Caco-2 (cell line): ENCODE data around the gene SEMA3F. TPM values are rescaled to one million over a fixed set of nuclear protein-coding genes. Genes with fewer than 3 reads are reported as not detected.

Experiments
- BruUV-seq: library from RNA; stranded (reverse); fragments of 400-500 nt; replicated peaks from 2 replicates; lab custom pipeline; 2021; lab: Mats Ljungman, UMichigan
- CTCF ChIA-PET: fragments of 300-600 bp; sonication (Branson Sonifier 250); formaldehyde crosslinking; loops from one replicate; lab custom pipeline; 2022; ENCODE audit warnings: antibody characterized with exemption; lab: Charles Lee
- POLR2A ChIA-PET: fragments of 300-600 bp; sonication (Branson Sonifier 250); formaldehyde crosslinking; loops from one replicate; lab custom pipeline; 2022; ENCODE audit warnings: antibody characterized with exemption; lab: Charles Lee
- DNase-seq, 2 experiments: peaks; one replicate each; pipeline versions ENCODE4 v3.0.0 to v3.0.0-alpha.2; 2020 to 2022
- H3K27me3 ChIP-seq: replicated peaks from 2 replicates; pipeline ENCODE4 v1.6.0; 2011; ENCODE audit warnings: low read length; ENCODE audit not compliant: control insufficient read depth, insufficient read depth
- H3K36me3 ChIP-seq: 2 replicates; pipeline ENCODE4 v1.5.1; 2011; ENCODE audit warnings: low read length; ENCODE audit not compliant: control insufficient read depth, insufficient read depth
- H3K4me1 ChIP-seq: fragments of 250-450 bp; sonication (Bioruptor Pico); 2 replicates; pipeline ENCODE4 v1.5.1; 2020; ENCODE audit warnings: mild to moderate bottlenecking
- H3K4me3 ChIP-seq: 2 replicates; pipeline ENCODE4 v1.5.1; 2011; ENCODE audit warnings: low read depth, mild to moderate bottlenecking, control low read depth, low read length
- H3K9me3 ChIP-seq: fragments of 250-450 bp; sonication (Bioruptor Pico); 2 replicates; pipeline ENCODE4 v1.5.1; 2020; ENCODE audit warnings: mild to moderate bottlenecking, moderate library complexity
- H3K27ac Mint-ChIP-seq: one replicate; pipeline ENCODE4 v1.8.0; 2022; ENCODE audit warnings: mixed read lengths; ENCODE audit not compliant: unreplicated experiment
- H3K27me3 Mint-ChIP-seq: one replicate; pipeline ENCODE4 v1.8.0; 2022; ENCODE audit warnings: mixed read lengths; ENCODE audit not compliant: insufficient read depth, unreplicated experiment
- H3K36me3 Mint-ChIP-seq: one replicate; pipeline ENCODE4 v1.8.0; 2022; ENCODE audit warnings: mild to moderate bottlenecking, mixed read lengths; ENCODE audit not compliant: insufficient read depth, unreplicated experiment
- H3K4me1 Mint-ChIP-seq: one replicate; pipeline ENCODE4 v1.8.0; 2022; ENCODE audit warnings: low read depth, mixed read lengths; ENCODE audit not compliant: unreplicated experiment
- H3K4me3 Mint-ChIP-seq: one replicate; pipeline ENCODE4 v1.8.0; 2022; ENCODE audit warnings: mild to moderate bottlenecking, moderate library complexity, mixed read lengths; ENCODE audit not compliant: unreplicated experiment
- H3K9me3 Mint-ChIP-seq: one replicate; pipeline ENCODE4 v1.8.0; 2022; ENCODE audit warnings: mixed read lengths; ENCODE audit not compliant: unreplicated experiment
- CTCF ChIP-seq, 2 experiments: fragments of 200-600 bp in 1 of 2; IDR thresholded peaks; 1 replicate in 1 of 2; 2 replicates in 1 of 2; pipeline versions ENCODE4 v1.5.1 to v1.8.0; 2011 to 2022; ENCODE audit warnings: antibody characterized with exemption in 1 of 2, control low read depth in 1 of 2, inconsistent platforms in 1 of 2, low read depth in 1 of 2, low read length in 1 of 2, mild to moderate bottlenecking in 1 of 2, moderate library complexity in 1 of 2; ENCODE audit not compliant: insufficient read depth in 1 of 2, severe bottlenecking in 1 of 2, unreplicated experiment in 1 of 2
- intact Hi-C: fragments of 100-400 bp; cut with micrococcal nuclease; formaldehyde crosslinking; loops from one replicate; pipeline ENCODE4 v1.10.0; 2022; ENCODE audit not compliant: unreplicated experiment
- total RNA-seq: library from RNA; stranded (reverse); gene quantifications from 2 replicates; pipeline ENCODE4 v1.2.3, GENCODE V29; 2022

SEMA3F gene
- total RNA-seq, 1 experiment from 2014 or later: 16.5 TPM

GRCh38 chr3:50232303-50232702, 77.2 kb downstream of the SEMA3F start:
- Histone ChIP-seq H3K4me1 (peaks cover 22% of the 10 kb centered on the region), H3K27me3 (no peaks in the 10 kb centered on the region), H3K36me3 (no peaks in the 10 kb centered on the region), H3K4me3 (no peak overlapping the region), H3K9me3 (no peaks in the 10 kb centered on the region)
- Mint-ChIP-seq H3K9me3 (no peaks in the 10 kb centered on the region), H3K27ac (no peak overlapping the region), H3K27me3 (no peaks in the 10 kb centered on the region), H3K36me3 (peaks cover 7% of the 10 kb centered on the region), H3K4me3 (no peak overlapping the region), H3K4me1 (peaks cover 9% of the 10 kb centered on the region)
- ChIA-PET CTCF (no interaction called here), POLR2A (no interaction called here)
- no peak for TF ChIP-seq CTCF (IDR thresholded peaks at IDR 0.05; ENCODE audit: insufficient read depth in 1 of 2, low read depth in 1 of 2, low read length in 1 of 2, severe bottlenecking in 1 of 2, unreplicated experiment in 1 of 2)
- no peak for DNase-seq
- BruUV-seq: no TSS peak
- intact Hi-C loops: no loop called here

GRCh38 chr3:50233176-50233575, 78.1 kb downstream of the SEMA3F start:
- Mint-ChIP-seq H3K27me3 (no peaks in the 10 kb centered on the region), H3K9me3 (no peaks in the 10 kb centered on the region), H3K27ac (no peak overlapping the region), H3K36me3 (peaks cover 7% of the 10 kb centered on the region), H3K4me1 (peaks cover 13% of the 10 kb centered on the region), H3K4me3 (no peak overlapping the region)
- Histone ChIP-seq H3K9me3 (no peaks in the 10 kb centered on the region), H3K27me3 (no peaks in the 10 kb centered on the region), H3K4me1 (peaks cover 28% of the 10 kb centered on the region), H3K36me3 (no peaks in the 10 kb centered on the region), H3K4me3 (no peak overlapping the region)
- no TSS peak for BruUV-seq
- no peak for TF ChIP-seq CTCF (IDR thresholded peaks at IDR 0.05; ENCODE audit: insufficient read depth in 1 of 2, low read depth in 1 of 2, low read length in 1 of 2, severe bottlenecking in 1 of 2, unreplicated experiment in 1 of 2)
- intact Hi-C loops: no loop called here
- ChIA-PET CTCF (no interaction called here), POLR2A (interaction anchor here (0.6 kb wide), 1 partner anchor 31 kb away, joined by 5 read pairs; no protein-coding TSS in a partner anchor)
- no peak for DNase-seq

GRCh38 chr3:50235716-50236483, 80.8 kb downstream of the SEMA3F start, which contains the start of gene GNAI2:
Gene GNAI2, plus strand, starts transcription at chr3:50236204. Its CDS starts 132 bp downstream, at chr3:50236336.
- peak within 1 kb of the TSS; percentile 52 for H3K4me3 ChIP-seq
- no TSS peak for BruUV-seq
- intact Hi-C loops: loop anchor here (1.0 to 2.0 kb wide), 2 partner anchors 9 to 63 kb away; partner anchors contain the start of genes HYAL3 and NAA80
- peaks cover 13% of the 10 kb centered on the region for H3K4me1 Mint-ChIP-seq
- no peaks in the 10 kb centered on the region for H3K9me3 ChIP-seq
- no peak for TF ChIP-seq CTCF (IDR thresholded peaks at IDR 0.05; ENCODE audit: insufficient read depth in 1 of 2, low read depth in 1 of 2, low read length in 1 of 2, severe bottlenecking in 1 of 2, unreplicated experiment in 1 of 2)
- H3K27ac Mint-ChIP-seq: peak within 1 kb of the TSS; percentile 82
- no peaks in the 10 kb centered on the region for H3K9me3 Mint-ChIP-seq
- peak within 1 kb of the TSS; percentile 94 for H3K4me3 Mint-ChIP-seq
- no peaks in the 10 kb centered on the region; the same call in 1 of the 2 replicates for H3K36me3 ChIP-seq
- H3K27me3 Mint-ChIP-seq: no peaks in the 10 kb centered on the region
- H3K27me3 ChIP-seq: no peaks in the 10 kb centered on the region
- peak; percentile 98 to 99 for DNase-seq
- ChIA-PET POLR2A (interaction anchor here (0.5 to 1.8 kb wide), 17 partner anchors 9 to 200 kb away, joined by 3 to 16 read pairs (median 4); partner anchors contain the start of genes HYAL3, LSMEM2, NAA80 and TUSC2), CTCF (interaction anchor here (0.6 to 1.8 kb wide), 16 partner anchors 8 to 115 kb away, joined by 3 to 30 read pairs (median 5); partner anchors contain the start of genes CYB561D2, IFRD2, NPRL2 and SEMA3B)
- peaks cover 23% of the 10 kb centered on the region for H3K4me1 ChIP-seq
- peaks cover 12% of the 10 kb centered on the region for H3K36me3 Mint-ChIP-seq
